HepG2 (cell line): ENCODE measurements around the gene SEMA5B. TPM values are rescaled to one million over a fixed set of nuclear protein-coding genes. Genes with fewer than 3 reads are reported as not detected.

ENCODE experiments used
- ATAC-seq: fragments of 200-7000 bp; cut with Tn5 transposase; 3 replicates; pipeline ENCODE4 v1.9.1; 2020; ENCODE audit warnings: mild to moderate bottlenecking, moderate library complexity
- BruUV-seq: library from RNA; stranded (reverse); fragments of 400-500 nt; replicated peaks from 2 replicates; lab custom pipeline; 2021; lab: Mats Ljungman, UMichigan
- CTCF ChIA-PET: fragments of 300-600 bp; formaldehyde crosslinking; extraction: SDS; loops from one replicate; lab custom pipeline; 2021; ENCODE audit warnings: low total read pairs, inconsistent platforms, low intra/inter-chr PET ratio; lab: Yijun Ruan, JAX
- POLR2A ChIA-PET: fragments of 350-600 bp; sonication (Branson Sonifier 250); formaldehyde crosslinking; loops from one replicate; lab custom pipeline; 2020; ENCODE audit warnings: antibody characterized with exemption, inconsistent platforms; lab: Yijun Ruan, JAX
- DNase-seq: peaks from one replicate; pipeline ENCODE4 v3.0.0-alpha.2; 2015; ENCODE audit warnings: low spot score
- FAIRE-seq: peaks from 3 replicates; lab custom pipeline; 2011; peaks lifted over from hg19 to GRCh38; lab: Jason Lieb, UNC
- H2AFZ ChIP-seq: one replicate; pipeline ENCODE4 v1.6.1; 2011; ENCODE audit warnings: low read length, inconsistent platforms
- H3K27ac ChIP-seq: fragments of 300-600 bp; 3 replicates; pipeline ENCODE4 v1.8.0; 2011; ENCODE audit warnings: mixed run types, mild to moderate bottlenecking, mixed read lengths, low read length, inconsistent platforms; ENCODE audit not compliant: insufficient read depth; ENCODE audit errors: extremely low read length
- H3K27me3 ChIP-seq, 2 experiments: fragments of 200-600 bp in 1 of 2; 2 replicates in 1 of 2; 3 replicates in 1 of 2; pipeline versions ENCODE4 v1.6.0 to v1.8.0; 2011; ENCODE audit warnings: low read length in 2 of 2, mild to moderate bottlenecking in 2 of 2, moderate library complexity in 2 of 2, inconsistent platforms in 1 of 2; ENCODE audit not compliant: insufficient read depth in 2 of 2, control insufficient read depth in 1 of 2
- H3K36me3 ChIP-seq, 2 experiments: fragments of 200-600 bp in 1 of 2; replicated peaks in 1 of 2; 2 replicates in 1 of 2; 3 replicates in 1 of 2; pipeline versions ENCODE4 v1.5.1 to v1.8.0; 2011; ENCODE audit warnings: low read length in 2 of 2, inconsistent platforms in 1 of 2; ENCODE audit not compliant: insufficient read depth in 2 of 2, control insufficient read depth in 1 of 2
- H3K4me1 ChIP-seq: 2 replicates; pipeline ENCODE4 v1.5.1; 2012; ENCODE audit warnings: low read length, inconsistent platforms; ENCODE audit not compliant: insufficient read depth
- H3K4me2 ChIP-seq: 2 replicates; pipeline ENCODE4 v1.6.0; 2011; ENCODE audit warnings: low read depth, low read length, inconsistent platforms
- H3K4me3 ChIP-seq, 3 experiments: fragments of 200-600 bp in 1 of 3; sonication (generic), shearing (Covaris generic) in 1 of 3; replicated peaks in 1 of 3; 2 replicates each; pipeline ENCODE4 v1.5.1; 2011 to 2016; ENCODE audit warnings: low read length in 3 of 3, inconsistent platforms in 2 of 3, low read depth in 2 of 3, mild to moderate bottlenecking in 2 of 3, control low read depth in 1 of 3, mixed read lengths in 1 of 3; ENCODE audit not compliant: insufficient read depth in 1 of 3
- H3K79me2 ChIP-seq: one replicate; pipeline ENCODE4 v1.6.1; 2011; ENCODE audit warnings: low read length, inconsistent platforms; ENCODE audit not compliant: insufficient read depth
- H3K9ac ChIP-seq: 2 replicates; pipeline ENCODE4 v1.6.0; 2011; ENCODE audit warnings: mild to moderate bottlenecking, low read depth, low read length, inconsistent platforms; ENCODE audit not compliant: insufficient read depth
- H3K9me3 ChIP-seq: 2 replicates; pipeline ENCODE4 v1.5.1; 2012; ENCODE audit warnings: mild to moderate bottlenecking, low read length
- H4K20me1 ChIP-seq: 2 replicates; pipeline ENCODE4 v1.6.0; 2011; ENCODE audit warnings: inconsistent platforms, mild to moderate bottlenecking, low read length, moderate library complexity; ENCODE audit not compliant: insufficient read depth
- KDM5A ChIP-seq: fragments of 200-600 bp; sonication (generic); IDR thresholded peaks from 2 replicates; pipeline ENCODE4 v1.7.0; 2018; ENCODE audit warnings: antibody characterized with exemption, mild to moderate bottlenecking, low read length, borderline replicate concordance
- PHF5A ChIP-seq: IDR thresholded peaks from one replicate; pipeline ENCODE4 v1.6.1; 2018; ENCODE audit warnings: low read depth, missing genetic modification reagents; ENCODE audit not compliant: unreplicated experiment
- SOX6 ChIP-seq, 2 experiments: fragments of 450-650 bp in 1 of 2; sonication (generic) in 1 of 2; formaldehyde crosslinking in 1 of 2; IDR thresholded peaks; 2 replicates each; pipeline versions ENCODE4 v1.4.0 to v1.6.1; 2017 to 2020; ENCODE audit warnings: antibody characterized with exemption in 1 of 2, mild to moderate bottlenecking in 1 of 2, missing genetic modification reagents in 1 of 2
- STAG1 ChIP-seq: sonication (generic); formaldehyde crosslinking; IDR thresholded peaks from 2 replicates; pipeline ENCODE4 v1.4.0; 2020; ENCODE audit warnings: missing genetic modification reagents
- TAF15 ChIP-seq: fragments of 200-400 bp; formaldehyde crosslinking; IDR thresholded peaks from one replicate; pipeline ENCODE4 v1.6.1; 2018; ENCODE audit warnings: mild to moderate bottlenecking, low read depth, low read length; ENCODE audit not compliant: poor library complexity, severe bottlenecking
- TCF7L2 ChIP-seq: IDR thresholded peaks from 2 replicates; pipeline ENCODE4 v1.6.1; 2011; ENCODE audit warnings: mild to moderate bottlenecking, low read depth, low read length, moderate library complexity
- ZNF207 ChIP-seq: fragments of 450-650 bp; IDR thresholded peaks from 2 replicates; pipeline ENCODE4 v1.6.1; 2016; ENCODE audit warnings: antibody characterized with exemption, borderline replicate concordance
- WGBS: methylation state at CpG from one replicate; pipeline ENCODE4 v1.1.6; 2017; ENCODE audit warnings: low lambda C conversion rate; 5-methylcytosine and 5-hydroxymethylcytosine counted together
- in situ Hi-C: cut with HindIII; loops from 2 replicates; pipeline ENCODE4 v1.10.0; 2017; ENCODE audit warnings: low pct_unique_long_range_greater_than_20kb; ENCODE audit not compliant: extremely low pct_ligation_motif_present
- intact Hi-C: fragments of 100-400 bp; cut with micrococcal nuclease; formaldehyde crosslinking; loops from one replicate; pipeline ENCODE4 v1.10.0; 2022; ENCODE audit not compliant: unreplicated experiment
- polyA plus RNA-seq, 8 experiments: library from polyadenylated mRNA; depleted of rRNA in 3 of 8; stranded (reverse) in 7 of 8; unstranded in 1 of 8; fragments of >200 nt; fragmentation: Illumina TruSeq in 4 of 8; extraction: Trizol in 4 of 8; gene quantifications; 2 replicates each; pipeline versions ENCODE4 v1.2.1 to v1.2.3, GENCODE V29; 2011 to 2016; ENCODE audit warnings: low read depth in 4 of 8, missing spikeins in 1 of 8, mixed read lengths in 1 of 8; ENCODE audit not compliant: insufficient read depth in 1 of 8
- total RNA-seq, 5 experiments: library from RNA; depleted of rRNA; stranded (reverse); fragments of >200 nt; fragmentation: Illumina TruSeq; extraction: Trizol; gene quantifications; 2 replicates each; pipeline ENCODE4 v1.2.3, GENCODE V29; 2016; ENCODE audit warnings: low read depth in 1 of 5
- TF ChIP-seq, protein P1 (sequence below): sonication (generic); formaldehyde crosslinking; IDR thresholded peaks from 2 replicates; pipeline ENCODE4 v1.5.0; 2020; ENCODE audit warnings: mild to moderate bottlenecking, missing genetic modification reagents, moderate library complexity
- TF ChIP-seq, protein P2 (sequence below): sonication (generic); formaldehyde crosslinking; IDR thresholded peaks from 2 replicates; pipeline ENCODE4 v1.5.0; 2020; ENCODE audit warnings: mild to moderate bottlenecking, missing genetic modification reagents
- TF ChIP-seq, protein P3 (sequence below): sonication (generic); formaldehyde crosslinking; IDR thresholded peaks from 2 replicates; pipeline ENCODE4 v1.4.0; 2020; ENCODE audit warnings: low read depth, missing genetic modification reagents

The SEMA5B gene
- total and polyA plus RNA-seq, 2 of the 13 experiments (the other 11 are each of a cell fraction or from before 2014, with no cell fraction given), result not detected

DNA sequence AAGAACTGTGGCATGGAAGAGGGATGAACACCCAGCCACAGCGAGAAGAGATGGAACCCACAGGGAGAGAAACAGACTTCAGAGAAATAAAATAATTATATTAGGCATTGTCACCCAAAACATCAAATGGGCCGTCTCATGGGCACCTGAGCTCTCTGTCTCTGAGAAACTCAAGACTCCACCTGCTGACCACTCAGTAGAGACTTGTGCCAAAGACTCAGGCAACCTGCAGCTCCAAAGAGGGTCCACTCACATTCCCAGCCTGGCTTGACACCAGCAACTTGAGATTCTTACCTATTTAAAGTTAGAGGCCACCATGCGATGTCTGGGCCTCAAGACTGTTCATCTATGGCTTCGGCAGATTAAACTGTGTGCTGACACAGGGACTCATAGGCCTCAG lies 12.0 kb downstream of the SEMA5B start:
- BruUV-seq, result no TSS peak
- peaks cover 8 to 62% of the 10 kb centered on the region in 2 experiments for H3K27me3 ChIP-seq
- intact Hi-C loops (loop anchor here (1.0 kb wide), 1 partner anchor 72 kb away; no protein-coding TSS in a partner anchor), in situ Hi-C loops (no loop called here)
- FAIRE-seq, result no peak
- peak; percentile 59 for ATAC-seq
- H3K27ac ChIP-seq, result no peak overlapping the region
- no peak overlapping the region for H3K4me2 ChIP-seq
- ChIA-PET POLR2A (no interaction called here), CTCF (no interaction called here)
- 5% methylated on average over 4 of the region's 4 CpGs for WGBS
- no peak overlapping the region for H3K9ac ChIP-seq
- H3K9me3 ChIP-seq, result no peaks in the 10 kb centered on the region
- TF ChIP-seq, protein P1, sequence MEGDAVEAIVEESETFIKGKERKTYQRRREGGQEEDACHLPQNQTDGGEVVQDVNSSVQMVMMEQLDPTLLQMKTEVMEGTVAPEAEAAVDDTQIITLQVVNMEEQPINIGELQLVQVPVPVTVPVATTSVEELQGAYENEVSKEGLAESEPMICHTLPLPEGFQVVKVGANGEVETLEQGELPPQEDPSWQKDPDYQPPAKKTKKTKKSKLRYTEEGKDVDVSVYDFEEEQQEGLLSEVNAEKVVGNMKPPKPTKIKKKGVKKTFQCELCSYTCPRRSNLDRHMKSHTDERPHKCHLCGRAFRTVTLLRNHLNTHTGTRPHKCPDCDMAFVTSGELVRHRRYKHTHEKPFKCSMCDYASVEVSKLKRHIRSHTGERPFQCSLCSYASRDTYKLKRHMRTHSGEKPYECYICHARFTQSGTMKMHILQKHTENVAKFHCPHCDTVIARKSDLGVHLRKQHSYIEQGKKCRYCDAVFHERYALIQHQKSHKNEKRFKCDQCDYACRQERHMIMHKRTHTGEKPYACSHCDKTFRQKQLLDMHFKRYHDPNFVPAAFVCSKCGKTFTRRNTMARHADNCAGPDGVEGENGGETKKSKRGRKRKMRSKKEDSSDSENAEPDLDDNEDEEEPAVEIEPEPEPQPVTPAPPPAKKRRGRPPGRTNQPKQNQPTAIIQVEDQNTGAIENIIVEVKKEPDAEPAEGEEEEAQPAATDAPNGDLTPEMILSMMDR (CRISPR knock-in tag), result peak; percentile 38
- peak; percentile 23; the same call in 1 of the 2 replicates for TF ChIP-seq STAG1
- no peak for TF ChIP-seq TCF7L2
- H3K36me3 ChIP-seq, result no peaks in the 10 kb centered on the region
- H4K20me1 ChIP-seq, result no peaks in the 10 kb centered on the region
- H3K4me1 ChIP-seq, result no peaks in the 10 kb centered on the region
- no peak overlapping the region for H2AFZ ChIP-seq
- no peaks in the 10 kb centered on the region for H3K79me2 ChIP-seq
- no peak for DNase-seq
- H3K4me3 ChIP-seq, result no peak overlapping the region

DNA sequence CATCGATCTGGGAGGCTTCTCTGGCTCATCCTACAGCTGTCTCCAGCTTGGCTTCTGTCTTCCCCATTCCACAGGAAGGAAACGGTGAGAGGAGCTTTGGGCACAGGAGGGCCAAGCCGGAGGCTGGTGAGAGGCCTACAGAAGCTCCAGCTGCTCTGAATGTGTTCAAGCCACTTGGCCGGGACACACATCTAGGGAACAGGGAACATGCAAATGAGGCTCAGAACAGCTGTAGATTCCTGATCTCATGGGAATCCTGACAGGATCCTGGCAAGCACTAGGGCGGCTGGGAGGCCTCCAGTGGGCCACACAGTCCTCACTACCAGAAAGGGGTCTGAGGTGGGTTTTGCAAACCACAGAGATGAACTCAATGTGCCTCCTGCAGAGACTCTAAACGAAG lies 13.7 kb downstream of the SEMA5B start:
- Histone ChIP-seq H3K4me1 (no peaks in the 10 kb centered on the region), H2AFZ (no peak overlapping the region), H3K27ac (no peak overlapping the region), H3K79me2 (no peaks in the 10 kb centered on the region), H3K27me3 (peaks cover 10 to 53% of the 10 kb centered on the region in 2 experiments; a peak in 4 of 5 replicates), H4K20me1 (no peaks in the 10 kb centered on the region), H3K36me3 (no peaks in the 10 kb centered on the region), H3K4me3 (no peak overlapping the region), H3K9ac (no peak overlapping the region), H3K4me2 (no peak overlapping the region), H3K9me3 (no peaks in the 10 kb centered on the region)
- no peak for FAIRE-seq
- intact Hi-C loops, result no loop called here
- BruUV-seq, result no TSS peak
- no peak for ATAC-seq
- POLR2A ChIA-PET, result no interaction called here
- CTCF ChIA-PET, result no interaction called here
- in situ Hi-C loops, result no loop called here
- 24% methylated on average over 6 of the region's 6 CpGs for WGBS
- no peak for DNase-seq
- no peak for TF ChIP-seq PHF5A (CRISPR knock-in tag)
- TF ChIP-seq, protein P2, sequence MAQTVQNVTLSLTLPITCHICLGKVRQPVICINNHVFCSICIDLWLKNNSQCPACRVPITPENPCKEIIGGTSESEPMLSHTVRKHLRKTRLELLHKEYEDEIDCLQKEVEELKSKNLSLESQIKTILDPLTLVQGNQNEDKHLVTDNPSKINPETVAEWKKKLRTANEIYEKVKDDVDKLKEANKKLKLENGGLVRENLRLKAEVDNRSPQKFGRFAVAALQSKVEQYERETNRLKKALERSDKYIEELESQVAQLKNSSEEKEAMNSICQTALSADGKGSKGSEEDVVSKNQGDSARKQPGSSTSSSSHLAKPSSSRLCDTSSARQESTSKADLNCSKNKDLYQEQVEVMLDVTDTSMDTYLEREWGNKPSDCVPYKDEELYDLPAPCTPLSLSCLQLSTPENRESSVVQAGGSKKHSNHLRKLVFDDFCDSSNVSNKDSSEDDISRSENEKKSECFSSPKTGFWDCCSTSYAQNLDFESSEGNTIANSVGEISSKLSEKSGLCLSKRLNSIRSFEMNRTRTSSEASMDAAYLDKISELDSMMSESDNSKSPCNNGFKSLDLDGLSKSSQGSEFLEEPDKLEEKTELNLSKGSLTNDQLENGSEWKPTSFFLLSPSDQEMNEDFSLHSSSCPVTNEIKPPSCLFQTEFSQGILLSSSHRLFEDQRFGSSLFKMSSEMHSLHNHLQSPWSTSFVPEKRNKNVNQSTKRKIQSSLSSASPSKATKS (CRISPR knock-in tag), result no peak
- no peak for TF ChIP-seq ZNF207
- TF ChIP-seq KDM5A, result no peak
- TF ChIP-seq, protein P3, sequence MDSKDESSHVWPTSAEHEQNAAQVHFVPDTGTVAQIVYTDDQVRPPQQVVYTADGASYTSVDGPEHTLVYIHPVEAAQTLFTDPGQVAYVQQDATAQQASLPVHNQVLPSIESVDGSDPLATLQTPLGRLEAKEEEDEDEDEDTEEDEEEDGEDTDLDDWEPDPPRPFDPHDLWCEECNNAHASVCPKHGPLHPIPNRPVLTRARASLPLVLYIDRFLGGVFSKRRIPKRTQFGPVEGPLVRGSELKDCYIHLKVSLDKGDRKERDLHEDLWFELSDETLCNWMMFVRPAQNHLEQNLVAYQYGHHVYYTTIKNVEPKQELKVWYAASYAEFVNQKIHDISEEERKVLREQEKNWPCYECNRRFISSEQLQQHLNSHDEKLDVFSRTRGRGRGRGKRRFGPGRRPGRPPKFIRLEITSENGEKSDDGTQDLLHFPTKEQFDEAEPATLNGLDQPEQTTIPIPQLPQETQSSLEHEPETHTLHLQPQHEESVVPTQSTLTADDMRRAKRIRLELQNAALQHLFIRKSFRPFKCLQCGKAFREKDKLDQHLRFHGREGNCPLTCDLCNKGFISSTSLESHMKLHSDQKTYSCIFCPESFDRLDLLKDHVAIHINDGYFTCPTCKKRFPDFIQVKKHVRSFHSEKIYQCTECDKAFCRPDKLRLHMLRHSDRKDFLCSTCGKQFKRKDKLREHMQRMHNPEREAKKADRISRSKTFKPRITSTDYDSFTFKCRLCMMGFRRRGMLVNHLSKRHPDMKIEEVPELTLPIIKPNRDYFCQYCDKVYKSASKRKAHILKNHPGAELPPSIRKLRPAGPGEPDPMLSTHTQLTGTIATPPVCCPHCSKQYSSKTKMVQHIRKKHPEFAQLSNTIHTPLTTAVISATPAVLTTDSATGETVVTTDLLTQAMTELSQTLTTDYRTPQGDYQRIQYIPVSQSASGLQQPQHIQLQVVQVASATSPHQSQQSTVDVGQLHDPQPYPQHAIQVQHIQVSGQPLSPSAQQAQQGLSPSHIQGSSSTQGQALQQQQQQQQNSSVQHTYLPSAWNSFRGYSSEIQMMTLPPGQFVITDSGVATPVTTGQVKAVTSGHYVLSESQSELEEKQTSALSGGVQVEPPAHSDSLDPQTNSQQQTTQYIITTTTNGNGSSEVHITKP, result no peak
- TF ChIP-seq TAF15, result no peak
- no peak for TF ChIP-seq SOX6 (IDR thresholded peaks at IDR 0.05)
- no peak for TF ChIP-seq SOX6 (CRISPR knock-in tag; IDR thresholded peaks at IDR 0.05)
